GM12878 (cell line): ENCODE measurements around the gene GLI1. TPM values are rescaled to one million over a fixed set of nuclear protein-coding genes. Genes with fewer than 3 reads are reported as not detected.

Experiments
- ATAC-seq: fragments of 200-7000 bp; cut with Tn5 transposase; 3 replicates; pipeline ENCODE4 v1.9.1; 2020; ENCODE audit warnings: mild to moderate bottlenecking, moderate library complexity
- BruUV-seq: library from RNA; stranded (reverse); fragments of 400-500 nt; replicated peaks from 2 replicates; lab custom pipeline; 2021; lab: Mats Ljungman, UMichigan
- CTCF ChIA-PET: fragments of 300-600 bp; sonication (Branson Sonifier 250); formaldehyde crosslinking; extraction: SDS; loops from one replicate; lab custom pipeline; 2021; ENCODE audit warnings: inconsistent platforms; lab: Yijun Ruan, JAX
- POLR2A ChIA-PET: fragments of 350-600 bp; formaldehyde crosslinking; extraction: SDS; loops from one replicate; lab custom pipeline; 2021; ENCODE audit warnings: inconsistent platforms; lab: Charles Lee
- RAD21 ChIA-PET: fragments of 300-600 bp; sonication (Branson Sonifier 250); formaldehyde crosslinking; loops from one replicate; lab custom pipeline; 2023; ENCODE audit warnings: antibody characterized with exemption; ENCODE audit not compliant: unreplicated experiment; lab: Charles Lee
- SMC1A ChIA-PET: fragments of 300-600 bp; sonication (Branson Sonifier 250); formaldehyde crosslinking; loops from one replicate; lab custom pipeline; 2023; ENCODE audit not compliant: unreplicated experiment, uncharacterized antibody; lab: Charles Lee
- DNase-seq: peaks from one replicate; pipeline ENCODE4 v3.0.0-alpha.2; 2011; ENCODE audit warnings: low read depth, low spot score
- FAIRE-seq: peaks from 3 replicates; lab custom pipeline; 2011; peaks lifted over from hg19 to GRCh38; lab: Jason Lieb, UNC
- H2AFZ ChIP-seq: 2 replicates; pipeline ENCODE4 v1.6.0; 2011; ENCODE audit warnings: low read depth, low read length, control low read depth; ENCODE audit not compliant: control insufficient read depth
- H3K27ac ChIP-seq: 2 replicates; pipeline ENCODE4 v1.5.1; 2011; ENCODE audit warnings: control low read depth; ENCODE audit not compliant: control insufficient read depth, insufficient read depth
- H3K27me3 ChIP-seq, 2 experiments: replicated peaks in 1 of 2; 2 replicates each; pipeline versions ENCODE4 v1.6.0 to v1.6.1; 2011; ENCODE audit warnings: low read length in 1 of 2; ENCODE audit not compliant: control insufficient read depth in 2 of 2, insufficient read depth in 2 of 2
- H3K36me3 ChIP-seq, 2 experiments: 2 replicates each; pipeline ENCODE4 v1.5.1; 2011; ENCODE audit warnings: low read length in 1 of 2; ENCODE audit not compliant: control insufficient read depth in 2 of 2, insufficient read depth in 2 of 2
- H3K4me1 ChIP-seq: 2 replicates; pipeline ENCODE4 v1.6.1; 2011; ENCODE audit warnings: mild to moderate bottlenecking, low read length, moderate library complexity, mixed read lengths; ENCODE audit not compliant: control insufficient read depth, insufficient read depth
- H3K4me2 ChIP-seq: 2 replicates; pipeline ENCODE4 v1.6.0; 2011; ENCODE audit warnings: control low read depth; ENCODE audit not compliant: control insufficient read depth, insufficient read depth
- H3K4me3 ChIP-seq: fragments of 200-600 bp; sonication (generic); 2 replicates; pipeline ENCODE4 v1.5.1; 2016
- H3K79me2 ChIP-seq: 2 replicates; pipeline ENCODE4 v1.6.0; 2011; ENCODE audit warnings: low read length; ENCODE audit not compliant: control insufficient read depth, insufficient read depth
- H3K9ac ChIP-seq: 2 replicates; pipeline ENCODE4 v1.8.0; 2011; ENCODE audit warnings: low read length, control low read depth, mixed read lengths; ENCODE audit not compliant: control insufficient read depth, insufficient read depth
- H3K9me3 ChIP-seq: replicated peaks from 3 replicates; pipeline ENCODE4 v1.5.1; 2011; ENCODE audit warnings: mild to moderate bottlenecking, low read length; ENCODE audit not compliant: control insufficient read depth, insufficient read depth
- H4K20me1 ChIP-seq: 2 replicates; pipeline ENCODE4 v1.6.0; 2011; ENCODE audit not compliant: control insufficient read depth, insufficient read depth
- BRCA1 ChIP-seq: IDR thresholded peaks from 2 replicates; pipeline ENCODE4 v1.6.1; 2011; ENCODE audit warnings: low read depth, low read length, improper control_type of control experiment
- CBX3 ChIP-seq: fragments of 200-600 bp; sonication (generic); IDR thresholded peaks from 2 replicates; pipeline ENCODE4 v1.6.1; 2016; ENCODE audit warnings: low read depth, borderline replicate concordance
- EP300 ChIP-seq, 2 experiments: fragments of 150-350 bp in 1 of 2; IDR thresholded peaks; 2 replicates each; pipeline ENCODE4 v1.6.1; 2011 to 2012; ENCODE audit warnings: low read depth in 2 of 2, low read length in 2 of 2, borderline replicate concordance in 1 of 2, improper control_type of control experiment in 1 of 2, inconsistent platforms in 1 of 2; ENCODE audit not compliant: control insufficient read depth in 1 of 2
- IRF5 ChIP-seq: fragments of 450-650 bp; IDR thresholded peaks from 2 replicates; pipeline ENCODE4 v1.6.1; 2017; ENCODE audit warnings: borderline replicate concordance
- KAT2A ChIP-seq: conservative IDR thresholded peaks from 2 replicates; pipeline ENCODE4 v1.6.1; 2011; ENCODE audit warnings: low read depth, low read length; ENCODE audit not compliant: control insufficient read depth
- MEF2A ChIP-seq: IDR thresholded peaks from 2 replicates; pipeline ENCODE4 v1.6.1; 2011; ENCODE audit warnings: low read depth, mild to moderate bottlenecking, low read length, moderate library complexity; ENCODE audit not compliant: insufficient read depth
- NFYB ChIP-seq: IDR thresholded peaks from 2 replicates; pipeline ENCODE4 v1.6.1; 2011; ENCODE audit warnings: low read depth, mild to moderate bottlenecking, low read length, improper control_type of control experiment, moderate library complexity; ENCODE audit not compliant: insufficient read depth
- NR2C2 ChIP-seq: IDR thresholded peaks from 2 replicates; pipeline ENCODE4 v1.6.1; 2011; ENCODE audit warnings: borderline replicate concordance, low read depth; ENCODE audit not compliant: control insufficient read depth, insufficient read length
- POLR2A ChIP-seq: IDR thresholded peaks from 2 replicates; pipeline ENCODE4 v1.6.1; 2011; ENCODE audit warnings: low read depth, mild to moderate bottlenecking, low read length
- POLR2AphosphoS5 ChIP-seq: IDR thresholded peaks from 2 replicates; pipeline ENCODE4 v1.6.1; 2011; ENCODE audit warnings: mild to moderate bottlenecking, low read length, inconsistent platforms
- SPI1 ChIP-seq: IDR thresholded peaks from 2 replicates; pipeline ENCODE4 v1.6.1; 2011; ENCODE audit warnings: low read depth, mild to moderate bottlenecking, low read length, moderate library complexity, borderline replicate concordance; ENCODE audit not compliant: insufficient read depth
- SUZ12 ChIP-seq: fragments of 200-600 bp; sonication (generic); IDR thresholded peaks from one replicate; pipeline ENCODE4 v1.6.1; 2018; ENCODE audit warnings: antibody characterized with exemption, mild to moderate bottlenecking; ENCODE audit not compliant: unreplicated experiment
- TAF1 ChIP-seq: IDR thresholded peaks from 2 replicates; pipeline ENCODE4 v1.6.1; 2011; ENCODE audit warnings: mild to moderate bottlenecking, low read depth, low read length, borderline replicate concordance
- TBL1XR1 ChIP-seq: IDR thresholded peaks from 2 replicates; pipeline ENCODE4 v1.6.1; 2012; ENCODE audit warnings: low read depth, low read length, improper control_type of control experiment
- TCF12 ChIP-seq: IDR thresholded peaks from 2 replicates; pipeline ENCODE4 v1.6.1; 2011; ENCODE audit warnings: low read depth, mild to moderate bottlenecking, low read length
- TCF3 ChIP-seq: IDR thresholded peaks from 2 replicates; pipeline ENCODE4 v1.6.1; 2012; ENCODE audit warnings: low read depth, mild to moderate bottlenecking, low read length, borderline replicate concordance; ENCODE audit not compliant: insufficient read depth
- ZNF217 ChIP-seq: fragments of 450-650 bp; IDR thresholded peaks from 2 replicates; pipeline ENCODE4 v1.6.1; 2017; ENCODE audit warnings: antibody characterized with exemption, mild to moderate bottlenecking
- WGBS: methylation state at CpG from one replicate; pipeline ENCODE4 v1.1.6; 2016; ENCODE audit warnings: low lambda C conversion rate; ENCODE audit not compliant: insufficient replicate concordance, insufficient coverage; ENCODE audit errors: missing lambda C conversion rate; 5-methylcytosine and 5-hydroxymethylcytosine counted together
- in situ Hi-C: fragments of 300-500 bp; cut with MboI; formaldehyde crosslinking; loops from 9 replicates; pipeline ENCODE4 v1.14.3; 2018; ENCODE audit warnings: mixed read lengths
- intact Hi-C: fragments of 100-400 bp; cut with micrococcal nuclease; formaldehyde crosslinking; loops from one replicate; pipeline ENCODE4 v1.14.2; 2022; ENCODE audit not compliant: unreplicated experiment
- polyA plus RNA-seq, 11 experiments: library from polyadenylated mRNA; depleted of rRNA in 4 of 11; unstranded in 6 of 11; stranded (reverse) in 5 of 11; fragments of >200 nt; fragmentation: Nextera tagmentation in 4 of 11; fragmentation: Illumina TruSeq in 1 of 11; extraction: Ambion mirVana in 4 of 11; extraction: Trizol in 1 of 11; gene quantifications; 1 replicate in 1 of 11; 2 replicates in 10 of 11; pipeline versions ENCODE4 v1.2.1 to v1.2.3, GENCODE V29; 2011 to 2016; ENCODE audit warnings: inconsistent platforms in 2 of 11, missing spikeins in 2 of 11, low read depth in 1 of 11
- total RNA-seq, 4 experiments: library from RNA; depleted of rRNA in 3 of 4; stranded (reverse); fragments of >200 nt in 3 of 4; fragmentation: Illumina TruSeq in 1 of 4; extraction: Trizol in 1 of 4; gene quantifications; 2 replicates each; pipeline versions ENCODE4 v1.2.1 to v1.2.3, GENCODE V29; 2013 to 2021
- TF ChIP-seq, protein P1 (sequence below): fragments of 450-650 bp; formaldehyde crosslinking; IDR thresholded peaks from 2 replicates; pipeline ENCODE4 v1.4.0; 2022; ENCODE audit warnings: mild to moderate bottlenecking, moderate library complexity

Gene GLI1
- total and polyA plus RNA-seq, 10 of the 15 experiments (the other 5 are each of a cell fraction or from before 2014, with no cell fraction given) = 0.27 to 1.2 (median 0.49) TPM

DNA sequence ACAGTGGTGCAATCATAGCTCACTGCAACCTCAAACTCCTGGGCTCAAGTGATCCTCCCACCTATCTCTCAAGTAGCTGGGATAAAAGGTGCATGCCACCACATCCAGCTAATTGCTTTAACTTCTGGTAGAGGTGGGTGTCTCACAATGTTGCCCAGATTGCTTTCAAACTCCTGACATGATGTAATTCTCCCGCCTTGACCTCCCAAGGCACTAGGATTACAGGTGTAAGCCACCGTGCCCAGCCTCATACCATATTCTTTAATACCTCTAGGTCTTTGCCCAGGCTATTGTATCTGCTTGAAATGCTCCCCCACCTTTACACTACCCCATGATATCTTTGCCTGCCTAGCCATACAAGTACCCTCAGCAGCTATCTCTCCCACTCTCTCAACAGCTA lies 40.1 kb upstream of the GLI1 start:
- no peak overlapping the region for H3K9ac ChIP-seq
- no peak overlapping the region for H3K4me3 ChIP-seq
- intact Hi-C loops = no loop called here
- FAIRE-seq = no peak
- no peak overlapping the region for H3K27ac ChIP-seq
- no peaks in the 10 kb centered on the region for H3K27me3 ChIP-seq
- in situ Hi-C loops = no loop called here
- WGBS = 97% methylated on average over 2 of the region's 2 CpGs
- H4K20me1 ChIP-seq = no peaks in the 10 kb centered on the region
- H3K4me2 ChIP-seq = no peak overlapping the region
- TF ChIP-seq MEF2A = no peak
- no peak for TF ChIP-seq TBL1XR1
- no peak for TF ChIP-seq POLR2AphosphoS5
- no peak for TF ChIP-seq CBX3
- no peak for TF ChIP-seq NR2C2
- TF ChIP-seq SPI1 = no peak
- TF ChIP-seq ZNF217 = no peak
- TF ChIP-seq EP300 (IDR thresholded peaks at IDR 0.05; ENCODE audit: borderline replicate concordance in 1 of 2, control insufficient read depth in 1 of 2, low read depth in 2 of 2, low read length in 2 of 2) = no peak
- TF ChIP-seq NFYB = no peak
- no peak for TF ChIP-seq SUZ12
- TF ChIP-seq, protein P1, sequence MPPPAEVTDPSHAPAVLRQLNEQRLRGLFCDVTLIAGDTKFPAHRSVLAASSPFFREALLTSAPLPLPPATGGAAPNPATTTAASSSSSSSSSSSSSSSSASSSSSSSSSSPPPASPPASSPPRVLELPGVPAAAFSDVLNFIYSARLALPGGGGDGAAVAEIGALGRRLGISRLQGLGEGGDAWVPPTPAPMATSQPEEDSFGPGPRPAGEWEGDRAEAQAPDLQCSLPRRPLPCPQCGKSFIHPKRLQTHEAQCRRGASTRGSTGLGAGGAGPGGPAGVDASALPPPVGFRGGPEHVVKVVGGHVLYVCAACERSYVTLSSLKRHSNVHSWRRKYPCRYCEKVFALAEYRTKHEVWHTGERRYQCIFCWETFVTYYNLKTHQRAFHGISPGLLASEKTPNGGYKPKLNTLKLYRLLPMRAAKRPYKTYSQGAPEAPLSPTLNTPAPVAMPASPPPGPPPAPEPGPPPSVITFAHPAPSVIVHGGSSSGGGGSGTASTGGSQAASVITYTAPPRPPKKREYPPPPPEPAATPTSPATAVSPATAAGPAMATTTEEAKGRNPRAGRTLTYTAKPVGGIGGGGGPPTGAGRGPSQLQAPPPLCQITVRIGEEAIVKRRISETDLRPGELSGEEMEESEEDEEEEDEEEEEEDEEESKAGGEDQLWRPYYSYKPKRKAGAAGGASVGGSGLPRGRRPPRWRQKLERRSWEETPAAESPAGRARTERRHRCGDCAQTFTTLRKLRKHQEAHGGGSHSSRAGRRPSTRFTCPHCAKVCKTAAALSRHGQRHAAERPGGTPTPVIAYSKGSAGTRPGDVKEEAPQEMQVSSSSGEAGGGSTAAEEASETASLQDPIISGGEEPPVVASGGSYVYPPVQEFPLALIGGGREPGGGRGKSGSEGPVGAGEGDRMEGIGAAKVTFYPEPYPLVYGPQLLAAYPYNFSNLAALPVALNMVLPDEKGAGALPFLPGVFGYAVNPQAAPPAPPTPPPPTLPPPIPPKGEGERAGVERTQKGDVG (CRISPR knock-in tag) = no peak
- TF ChIP-seq TCF12 = no peak
- TF ChIP-seq TAF1 = no peak
- TF ChIP-seq KAT2A = no peak
- TF ChIP-seq POLR2A = no peak
- TF ChIP-seq BRCA1 = no peak
- no peak for TF ChIP-seq TCF3
- TF ChIP-seq IRF5 = no peak
- H3K79me2 ChIP-seq = no peaks in the 10 kb centered on the region; the same call in none of the 2 replicates
- no peak for ATAC-seq
- ChIA-PET POLR2A (interaction anchor here (0.9 kb wide), 1 partner anchor 9 kb away, joined by 3 read pairs; no protein-coding TSS in a partner anchor), RAD21 (interaction anchor here (0.6 to 1.0 kb wide), 2 partner anchors 33 to 40 kb away, joined by 3 to 4 read pairs; no protein-coding TSS in a partner anchor), SMC1A (interaction anchor here (0.7 to 1.3 kb wide), 3 partner anchors 10 to 112 kb away, joined by 3 to 4 read pairs (median 3); no protein-coding TSS in a partner anchor), CTCF (interaction anchor here (1.1 to 2.0 kb wide), 3 partner anchors 11 to 37 kb away, joined by 4 to 7 read pairs (median 4); no protein-coding TSS in a partner anchor)
- no peak overlapping the region for H2AFZ ChIP-seq
- H3K9me3 ChIP-seq = no peaks in the 10 kb centered on the region
- no peaks in the 10 kb centered on the region; the same call in 1 of the 2 replicates for H3K4me1 ChIP-seq
- DNase-seq = no peak
- H3K36me3 ChIP-seq = peaks cover 0 to 7% of the 10 kb centered on the region in 2 experiments; a peak in 2 of 4 replicates
- no TSS peak for BruUV-seq
